DND-41 (cell line): Measurements from ENCODE around the gene FRY.

Experiments
- EZH2 ChIP-seq: IDR thresholded peaks from 3 replicates; pipeline ENCODE4 v1.6.1; 2012; ENCODE audit warnings: borderline replicate concordance, low read depth, mild to moderate bottlenecking, moderate library complexity, low read length, inconsistent platforms; ENCODE audit not compliant: severe bottlenecking
- TF ChIP-seq, protein P1 (sequence below): IDR thresholded peaks from 2 replicates; pipeline ENCODE4 v1.5.1; 2012; ENCODE audit warnings: borderline replicate concordance, low read length, moderate library complexity, mild to moderate bottlenecking; ENCODE audit not compliant: poor library complexity, severe bottlenecking; ENCODE audit errors: extremely low read depth

GRCh38 chr13:32117001-32117400 is 85.4 kb downstream of the FRY start:
- TF ChIP-seq, protein P1, sequence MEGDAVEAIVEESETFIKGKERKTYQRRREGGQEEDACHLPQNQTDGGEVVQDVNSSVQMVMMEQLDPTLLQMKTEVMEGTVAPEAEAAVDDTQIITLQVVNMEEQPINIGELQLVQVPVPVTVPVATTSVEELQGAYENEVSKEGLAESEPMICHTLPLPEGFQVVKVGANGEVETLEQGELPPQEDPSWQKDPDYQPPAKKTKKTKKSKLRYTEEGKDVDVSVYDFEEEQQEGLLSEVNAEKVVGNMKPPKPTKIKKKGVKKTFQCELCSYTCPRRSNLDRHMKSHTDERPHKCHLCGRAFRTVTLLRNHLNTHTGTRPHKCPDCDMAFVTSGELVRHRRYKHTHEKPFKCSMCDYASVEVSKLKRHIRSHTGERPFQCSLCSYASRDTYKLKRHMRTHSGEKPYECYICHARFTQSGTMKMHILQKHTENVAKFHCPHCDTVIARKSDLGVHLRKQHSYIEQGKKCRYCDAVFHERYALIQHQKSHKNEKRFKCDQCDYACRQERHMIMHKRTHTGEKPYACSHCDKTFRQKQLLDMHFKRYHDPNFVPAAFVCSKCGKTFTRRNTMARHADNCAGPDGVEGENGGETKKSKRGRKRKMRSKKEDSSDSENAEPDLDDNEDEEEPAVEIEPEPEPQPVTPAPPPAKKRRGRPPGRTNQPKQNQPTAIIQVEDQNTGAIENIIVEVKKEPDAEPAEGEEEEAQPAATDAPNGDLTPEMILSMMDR, result no peak
- no peak for TF ChIP-seq EZH2
